Melanocyte of skin (primary cell): ENCODE measurements around the gene CCL27. TPM values are rescaled to one million over a fixed set of nuclear protein-coding genes. Genes with fewer than 3 reads are reported as not detected.

Experiments
- small RNA-seq, 2 donors: library from RNA; depleted of rRNA; stranded (forward); fragments of <200 nt; gene quantifications; one replicate each; pipeline ENCODE3, GENCODE V24; 2012
- total RNA-seq, 2 donors: library from RNA; depleted of rRNA; stranded (reverse); fragments of >200 nt; gene quantifications; 2 replicates each; pipeline ENCODE4 v1.2.3, GENCODE V29; 2012

CCL27 gene
- under 1 TPM in 1 of 2 donors, not detected in 1; 0.34 TPM for total RNA-seq

GRCh38 chr9:34662526-34663302 is at the start of gene CCL27:
TSS of gene CCL27 (minus strand) at chr9:34662657. CDS start at chr9:34662633, 24 bp downstream.

DNA sequence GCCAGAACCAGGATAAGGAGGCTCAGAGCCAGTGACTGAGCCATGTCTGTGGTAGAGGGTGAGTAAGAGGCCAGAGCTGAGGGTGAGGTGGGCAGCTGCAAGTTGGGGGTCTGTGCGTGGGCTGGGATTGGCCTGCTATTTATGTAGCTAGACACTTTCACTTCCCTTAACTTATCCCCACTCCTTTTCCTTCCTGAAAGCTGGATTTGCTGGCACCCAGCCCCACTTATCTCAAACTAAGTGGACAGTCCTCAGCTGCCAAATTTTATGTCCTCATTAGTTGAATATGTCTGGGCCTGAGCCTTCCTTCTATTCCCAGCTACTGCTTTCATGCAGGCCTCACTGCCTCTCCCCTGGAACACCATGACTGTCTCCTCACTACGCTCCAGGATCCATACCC is 47.6 kb upstream of the CCL27 start, which contains the start of gene CCL21:
Gene CCL21, minus strand, starts transcription at position 114 of the 400 bp plus-strand sequence. Its CDS starts 70 bp downstream, at position 44.

GRCh38 chr9:34690983-34691935 is 28.8 kb upstream of the CCL27 start, which contains the start of gene CCL19:
TSS of gene CCL19 (minus strand) at chr9:34691276. CDS start at chr9:34691139, 137 bp downstream.

DNA sequence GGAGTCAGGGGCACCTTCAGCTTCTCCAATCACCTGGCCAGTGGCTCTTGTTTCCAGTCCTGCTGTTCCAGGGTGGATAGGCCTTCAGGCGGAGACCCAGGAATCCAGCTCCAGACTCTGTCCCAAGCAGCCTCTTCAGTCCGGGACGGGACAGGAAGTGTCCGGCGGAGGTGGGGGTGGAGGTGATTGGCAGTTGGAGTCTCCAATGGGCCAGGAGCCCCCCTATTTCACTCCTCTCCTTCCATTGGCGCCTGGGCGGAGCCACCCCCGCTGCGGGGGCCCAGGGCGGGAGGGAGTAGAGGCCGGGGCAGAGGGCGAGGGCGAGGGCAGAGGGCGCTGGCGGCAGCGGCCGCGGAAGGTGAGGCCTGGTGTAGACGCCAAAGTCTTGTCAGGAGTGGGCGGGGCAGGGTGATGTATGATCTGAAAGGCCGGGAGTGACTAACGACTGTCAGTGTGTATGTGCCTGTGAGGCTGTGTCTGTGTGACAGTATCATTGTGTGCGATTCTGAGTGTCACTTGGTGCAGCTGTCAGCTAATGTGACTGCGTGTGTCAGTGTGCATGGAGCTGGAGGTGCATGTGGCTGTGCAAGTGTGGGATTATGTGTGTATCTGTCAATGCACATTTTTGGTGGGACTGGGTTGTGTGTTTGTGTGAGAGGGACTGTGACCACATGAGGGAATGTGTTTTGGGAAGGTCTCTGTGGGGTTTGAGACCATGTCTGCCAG is 10.4 kb downstream of the CCL27 start, which contains the start of gene IL11RA:
Gene IL11RA, plus strand, starts transcription at position 310 of the 726 bp plus-strand sequence. CDS start 3,033 bp downstream, outside the sequence.

GRCh38 chr9:34646211-34647083 is 16.0 kb downstream of the CCL27 start, which contains the start of gene GALT:
TSS of gene GALT (plus strand) at chr9:34646675. CDS start at chr9:34646705, 30 bp downstream.

GRCh38 chr9:34637356-34638137 is 24.9 kb downstream of the CCL27 start, which contains the start of gene SIGMAR1:
TSS of gene SIGMAR1 (minus strand) at chr9:34637787. CDS start at chr9:34637697, 90 bp downstream.

DNA sequence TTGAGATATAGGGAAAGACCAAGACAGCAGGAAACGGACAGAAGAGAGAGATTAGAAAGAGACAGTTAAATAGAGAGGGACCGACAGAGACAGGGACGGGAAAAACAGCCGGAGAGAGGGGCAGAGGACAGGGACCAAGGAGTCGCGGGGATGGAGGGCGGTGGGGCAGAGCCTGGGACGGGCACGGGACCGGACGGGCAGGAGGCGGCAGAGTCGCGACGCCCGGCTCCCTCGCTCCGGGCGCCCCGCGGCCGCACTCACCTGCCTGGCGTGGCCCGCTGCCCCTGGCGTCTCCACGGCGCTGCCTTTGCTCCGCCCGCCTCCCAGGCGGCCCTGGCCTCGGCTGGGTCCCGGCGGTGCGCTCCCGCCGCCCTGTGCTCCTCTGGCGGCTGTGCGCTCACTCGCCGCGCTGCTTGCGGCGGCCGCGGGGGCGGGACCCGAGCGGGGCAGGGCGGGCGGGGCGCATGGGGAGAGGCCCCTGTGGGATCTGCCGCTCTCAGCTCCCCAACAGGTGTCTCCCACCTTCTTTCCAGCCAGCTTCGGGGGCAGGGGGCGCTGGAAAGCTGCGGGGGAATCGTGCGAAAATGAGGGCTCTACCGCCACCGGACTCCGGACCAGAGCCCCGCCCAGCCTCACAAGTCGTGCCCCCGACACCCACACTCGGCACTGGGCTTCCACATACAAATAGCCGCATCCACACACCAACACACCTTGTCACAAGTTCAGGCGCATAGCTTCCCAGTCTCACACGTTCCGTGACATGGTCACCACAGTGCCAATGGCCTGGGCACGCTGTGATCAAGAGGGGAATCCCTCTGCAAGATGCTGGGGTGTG is 33.6 kb downstream of the CCL27 start, which contains the start of gene ARID3C:
Gene ARID3C, minus strand, starts transcription at position 411 of the 835 bp plus-strand sequence. CDS start 1,052 bp downstream, outside the sequence.

GRCh38 chr9:34620061-34620994 is 42.1 kb downstream of the CCL27 start, which contains the start of gene DCTN3:
TSS of gene DCTN3 (minus strand) at chr9:34620495. CDS start at chr9:34620464, 31 bp downstream.

Small RNA genes lying within 50 kb of the gene (small RNA-seq; reads per million reads assigned to genes)
- gene CCL27, result 0 reads per million in 2 donors

Other genes with a start within 250 kb of the CCL27 start
- gene FAM219A, start 204.1 kb downstream of the CCL27 start, total RNA-seq, result 10 to 100 TPM; 16.0 to 18.2 TPM
- gene DNAI1, start 203.9 kb downstream of the CCL27 start, total RNA-seq, result not detected
- 1 to 10 TPM in 1 of 2 donors, under 1 TPM in 1; 0.67 to 1.4 TPM for gene ENHO, start 139.7 kb downstream of the CCL27 start, total RNA-seq
- gene CNTFR, start 72.9 kb downstream of the CCL27 start, total RNA-seq, result under 1 TPM in 1 of 2 donors, not detected in 1; 0.34 TPM
- gene RPP25L, start 50.6 kb downstream of the CCL27 start, total RNA-seq, result 10 to 100 TPM; 15.8 to 21.3 TPM
- gene DCTN3, start 42.2 kb downstream of the CCL27 start, total RNA-seq, result 10 to 100 TPM; 71.2 to 73.3 TPM
- gene ARID3C, start 33.6 kb downstream of the CCL27 start, total RNA-seq, result under 1 TPM in 1 of 2 donors, not detected in 1; under 0.01 TPM
- gene SIGMAR1, start 24.9 kb downstream of the CCL27 start, total RNA-seq, result 100 to 1,000 TPM; 132 to 213 TPM
- gene GALT, start 16.0 kb downstream of the CCL27 start, total RNA-seq, result 10 to 100 TPM; 63.0 to 65.6 TPM
- gene IL11RA, start 10.5 kb downstream of the CCL27 start, total RNA-seq, result 10 to 100 TPM; 13.0 to 13.1 TPM
- not detected for gene CCL19, start 28.6 kb upstream of the CCL27 start, total RNA-seq
- gene CCL21, start 47.5 kb upstream of the CCL27 start, total RNA-seq, result not detected